Activated naive CD8-positive, alpha-beta T cell treated with anti-CD3 and anti-CD28 coated beads, Interleukin-2, amount 50 U/mL, for 16 hours (primary cell): ENCODE data around the gene TMEM196.
A peak's percentile ranks its signal among the peaks of the same experiment; 100 is the strongest.

Experiments used
- DNase-seq: peaks from one replicate; pipeline ENCODE4 v3.0.0-alpha.2; 2020; ENCODE audit warnings: low read depth, low spot score

The TMEM196 gene

DNA sequence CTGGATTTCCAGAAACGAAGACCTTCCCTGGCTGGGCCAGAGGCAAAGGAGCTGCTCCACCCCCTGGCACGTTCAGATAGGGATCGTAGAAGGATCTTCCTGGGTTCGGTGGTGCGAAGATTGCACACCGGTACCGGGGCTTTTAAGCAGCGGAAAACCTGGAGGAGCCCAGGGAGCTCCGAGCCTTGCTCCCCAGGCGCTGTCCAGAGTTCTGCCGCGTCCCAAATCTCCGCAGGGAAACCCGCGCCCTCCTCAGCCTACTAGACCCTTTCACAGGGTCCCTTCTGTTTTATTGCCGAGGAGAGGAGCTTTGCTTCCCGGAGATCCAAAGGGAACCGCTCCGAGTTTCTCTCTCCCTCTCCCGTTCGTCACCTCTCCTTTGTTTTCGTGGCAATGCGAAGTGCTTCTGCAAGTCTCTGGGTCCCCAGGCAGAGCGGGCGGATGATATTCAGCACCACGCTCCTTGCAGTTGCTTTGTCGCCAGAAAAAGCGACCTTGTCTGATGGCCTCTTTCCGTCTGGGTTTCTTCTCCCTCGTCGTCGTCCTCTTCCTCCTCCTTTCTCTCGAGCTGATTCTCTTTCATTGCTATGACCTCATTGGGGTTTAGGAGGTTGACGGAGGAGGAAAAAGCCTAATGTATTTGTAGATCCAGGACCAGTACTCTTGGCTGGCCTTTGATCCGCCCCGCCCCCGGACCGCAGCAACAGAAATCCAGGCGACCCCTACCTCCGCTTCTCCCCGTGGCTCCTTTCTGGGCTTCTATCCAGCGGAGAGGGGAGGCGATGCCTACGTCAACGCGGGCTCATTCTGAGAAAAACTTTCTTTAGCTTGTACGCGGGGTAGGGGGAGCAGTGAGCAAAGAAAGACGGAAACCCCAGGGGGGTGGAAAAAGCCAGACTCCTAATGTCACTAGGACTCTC, at the start of gene TMEM196:
TSS of gene TMEM196 (minus strand) at position 777 of the 920 bp plus-strand sequence. CDS start 921 bp downstream, outside the sequence.
- DNase-seq, result no peak

DNA sequence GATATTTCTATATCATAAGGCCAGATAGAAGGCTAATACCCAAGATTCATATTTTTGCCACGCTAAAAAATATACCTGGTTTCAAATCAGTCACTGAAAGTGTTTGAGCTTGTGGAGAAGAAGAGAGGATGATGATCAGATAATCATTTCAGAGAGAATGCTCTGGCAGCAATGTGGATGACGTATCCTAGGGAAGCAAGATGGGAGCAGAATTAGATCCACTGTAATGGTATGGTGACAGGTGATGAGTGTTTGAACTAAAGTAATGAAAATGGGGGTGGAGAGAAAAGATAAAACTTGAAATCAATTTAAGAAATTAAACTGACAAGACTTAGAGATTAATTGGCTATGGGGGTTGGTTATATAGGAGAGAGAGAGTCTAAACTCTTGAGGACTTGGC, 42.7 kb upstream of the TMEM196 start:
- DNase-seq, result no peak

DNA sequence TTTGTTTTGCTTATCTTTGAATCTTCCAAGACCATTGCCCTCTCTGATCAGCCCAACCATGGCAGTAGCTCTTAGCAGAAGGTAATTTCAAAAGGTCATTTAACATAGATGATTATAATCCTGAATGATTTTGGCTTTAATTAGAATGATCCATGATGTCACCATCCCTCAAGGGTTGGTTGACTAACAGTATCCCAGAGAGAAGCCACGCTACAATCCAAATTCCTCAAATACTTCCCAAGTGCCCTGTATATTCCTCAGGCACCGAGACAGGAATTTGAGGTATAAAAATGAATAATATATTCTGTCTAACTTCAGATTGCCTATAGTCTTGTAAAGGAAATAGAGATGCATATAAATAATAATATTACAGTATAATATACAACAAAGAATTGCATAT, 42.1 kb upstream of the TMEM196 start:
- DNase-seq, result no peak

GRCh38 chr7:19814776-19815175, 41.4 kb upstream of the TMEM196 start:
- DNase-seq, result no peak

- no peak for DNase-seq
Measured at GRCh38 chr7:19811386-19811785, 38.0 kb upstream of the TMEM196 start.

DNA sequence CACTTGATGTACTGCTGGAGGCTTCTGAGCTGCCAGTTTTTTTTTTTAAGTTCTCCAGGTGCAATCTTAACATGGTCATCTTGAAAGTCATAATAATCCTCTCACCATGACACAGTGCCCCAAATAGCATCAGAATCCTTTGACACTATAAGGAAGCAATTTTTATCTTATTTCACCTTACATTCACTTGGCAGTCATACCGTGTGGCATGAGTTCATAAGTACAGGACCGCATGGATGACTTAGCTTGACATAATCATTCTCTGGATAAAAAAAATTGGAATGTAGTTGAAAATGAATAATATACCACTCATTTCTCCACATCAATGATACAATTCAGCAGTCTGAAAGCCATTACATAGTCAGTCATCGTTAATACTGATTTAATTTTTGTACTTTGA, 25.6 kb upstream of the TMEM196 start:
- DNase-seq, result no peak

DNA sequence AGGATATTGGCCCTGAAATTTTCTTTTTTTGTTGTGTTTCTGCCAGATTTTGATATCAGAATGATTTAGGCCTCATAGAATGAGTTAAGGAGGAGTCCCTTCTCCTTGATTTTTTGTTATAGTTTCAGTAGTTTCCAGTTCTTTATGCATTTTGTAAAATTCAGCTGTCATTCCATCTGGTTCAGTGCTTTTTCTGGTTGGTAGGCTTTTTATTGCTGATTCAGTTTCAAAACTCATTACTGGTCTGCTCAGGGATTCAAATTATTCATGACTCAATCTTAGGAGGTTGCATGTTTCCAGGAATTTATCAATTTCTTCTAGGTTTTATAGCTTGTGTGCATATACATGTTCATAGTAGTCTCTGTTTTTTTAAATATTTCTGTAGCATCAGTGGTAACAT, 10.1 kb upstream of the TMEM196 start:
- no peak for DNase-seq

DNA sequence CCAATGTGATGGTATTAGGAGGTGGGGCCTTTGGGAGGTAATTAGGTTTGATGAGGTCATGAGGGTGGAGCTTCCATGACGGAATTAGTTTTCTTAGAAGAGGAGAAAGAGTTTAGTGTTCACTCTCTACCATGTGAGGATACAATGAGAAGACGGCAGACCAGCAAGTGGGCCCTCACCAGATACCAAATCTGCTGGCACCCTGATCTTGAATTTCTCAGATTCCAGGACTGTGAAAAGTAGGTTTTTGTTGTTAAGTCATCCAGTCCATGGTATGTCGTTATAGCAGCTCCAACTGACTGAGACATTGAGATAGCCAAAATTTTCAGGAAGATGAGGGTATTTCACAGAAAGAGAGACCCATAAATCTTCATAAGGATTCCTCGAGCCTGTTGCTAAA, 3.6 kb upstream of the TMEM196 start:
- DNase-seq, result no peak

GRCh38 chr7:19775578-19775977, 2.2 kb upstream of the TMEM196 start:
- DNase-seq, result no peak

DNA sequence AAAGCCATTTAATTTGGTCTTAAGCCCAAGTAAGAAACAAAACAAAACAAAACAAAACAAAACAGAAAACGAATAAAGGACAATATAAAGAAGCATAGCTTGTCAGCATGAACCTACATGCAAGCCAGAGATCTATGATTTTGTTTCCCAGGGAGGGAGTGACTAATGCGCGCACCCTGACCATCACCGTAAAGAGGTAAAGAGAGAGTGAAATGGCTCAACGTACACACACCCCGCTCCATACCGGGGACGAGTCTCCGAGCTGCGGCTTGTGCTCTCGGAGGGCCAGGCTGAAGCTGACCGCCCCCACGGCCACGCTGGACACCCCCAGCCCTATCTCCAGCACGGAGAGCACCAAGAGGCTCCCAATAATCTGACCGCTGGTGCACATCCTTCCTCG, 1.1 kb downstream of the TMEM196 start:
- no peak for DNase-seq

GRCh38 chr7:19762631-19763030, 10.8 kb downstream of the TMEM196 start:
- DNase-seq, result no peak

DNA sequence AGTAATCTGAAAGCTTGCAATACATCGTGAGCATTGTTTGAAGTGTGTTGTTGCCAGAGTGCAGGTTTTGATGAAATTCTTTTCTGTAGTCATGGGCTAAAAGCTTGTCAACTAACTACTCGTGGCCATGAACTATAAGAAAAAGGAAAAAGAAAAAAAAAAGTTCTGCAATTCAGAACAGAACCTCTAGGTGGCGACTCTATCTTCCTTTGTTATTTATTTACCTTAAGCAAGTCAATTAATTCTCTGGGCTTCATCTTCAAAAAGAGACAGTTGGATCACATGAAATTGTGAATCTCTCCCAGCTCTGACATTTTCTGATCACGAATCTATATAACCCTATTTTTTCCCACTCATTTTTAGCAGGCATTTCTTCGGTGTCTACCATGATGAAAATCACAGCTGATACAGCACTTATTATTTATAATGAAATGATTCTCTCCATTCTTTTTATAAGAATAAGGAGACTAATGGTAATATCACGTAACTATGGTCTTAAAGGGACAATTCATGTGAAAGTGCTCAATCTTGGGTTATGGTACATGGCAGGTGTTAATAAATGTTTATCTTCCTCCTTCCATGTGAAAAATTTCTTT, 18.8 kb downstream of the TMEM196 start:
- DNase-seq, result no peak

DNA sequence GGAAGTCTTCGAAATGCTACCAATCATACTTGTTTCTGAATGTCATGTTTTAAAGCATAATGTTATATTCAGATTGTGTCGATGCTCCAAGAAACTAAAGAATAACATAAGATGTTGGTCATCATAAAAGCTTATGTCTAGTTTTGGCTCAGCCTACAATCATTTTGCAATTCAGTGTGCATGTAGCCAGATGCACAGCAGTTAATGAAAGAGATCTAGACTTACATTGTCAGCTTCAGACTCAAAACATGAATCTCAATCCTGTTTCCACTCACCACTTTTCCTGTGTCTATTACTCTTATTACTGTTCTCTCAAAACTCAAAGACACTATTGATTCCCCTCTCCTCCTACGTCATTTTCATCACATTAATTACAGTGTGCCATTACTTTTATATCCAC, 21.4 kb downstream of the TMEM196 start:
- no peak for DNase-seq

DNA sequence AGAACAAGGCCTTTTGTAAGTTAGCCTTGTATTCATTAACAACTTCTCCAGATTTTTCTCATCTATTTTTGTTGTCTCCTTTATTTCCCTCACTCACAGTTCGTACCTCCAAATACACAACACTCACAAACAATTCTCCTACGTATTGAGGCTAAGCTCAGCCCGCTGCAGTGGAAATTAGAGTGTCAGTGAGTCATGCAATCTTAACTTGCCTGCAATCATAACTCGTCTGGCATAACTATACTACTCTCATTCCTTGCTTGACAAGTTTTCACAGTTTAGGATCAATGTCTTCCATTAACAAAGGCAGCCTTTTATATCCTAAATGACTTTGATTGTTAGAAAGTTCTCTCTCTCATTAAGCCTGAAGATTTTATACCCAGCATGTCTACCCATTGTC, 23.8 kb downstream of the TMEM196 start:
- no peak for DNase-seq

DNA sequence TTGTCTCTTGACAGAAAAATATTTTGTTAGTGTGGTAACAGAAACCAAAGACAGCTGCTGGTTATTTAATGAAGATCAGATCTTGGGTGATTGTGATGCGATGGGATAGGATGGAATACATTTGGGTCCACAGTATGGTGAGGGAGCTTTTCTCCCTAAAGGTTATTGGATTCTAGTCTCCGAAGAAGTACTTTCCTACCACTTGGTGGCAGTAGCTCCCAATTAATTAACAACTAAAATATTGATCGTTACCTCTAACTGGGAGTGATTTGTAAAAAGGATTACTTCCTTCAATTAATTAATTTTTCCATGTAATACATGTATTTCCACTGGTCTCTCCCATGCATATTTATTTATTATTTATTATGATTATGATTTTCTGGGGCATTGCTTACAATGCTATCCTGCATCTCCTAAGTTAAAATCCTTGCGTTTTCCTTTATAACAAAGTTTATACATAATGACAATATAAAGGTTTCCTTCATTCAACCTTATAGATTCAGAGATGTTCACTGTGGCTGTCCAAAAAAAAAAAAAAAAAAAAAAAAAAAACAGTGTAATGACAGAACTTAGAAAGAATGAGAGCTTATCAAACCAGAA, 25.6 kb downstream of the TMEM196 start:
- DNase-seq, result no peak

- no peak for DNase-seq
Measured at GRCh38 chr7:19744075-19744474, 29.3 kb downstream of the TMEM196 start.

GRCh38 chr7:19728716-19729115, 44.7 kb downstream of the TMEM196 start:
- DNase-seq, result no peak

DNA sequence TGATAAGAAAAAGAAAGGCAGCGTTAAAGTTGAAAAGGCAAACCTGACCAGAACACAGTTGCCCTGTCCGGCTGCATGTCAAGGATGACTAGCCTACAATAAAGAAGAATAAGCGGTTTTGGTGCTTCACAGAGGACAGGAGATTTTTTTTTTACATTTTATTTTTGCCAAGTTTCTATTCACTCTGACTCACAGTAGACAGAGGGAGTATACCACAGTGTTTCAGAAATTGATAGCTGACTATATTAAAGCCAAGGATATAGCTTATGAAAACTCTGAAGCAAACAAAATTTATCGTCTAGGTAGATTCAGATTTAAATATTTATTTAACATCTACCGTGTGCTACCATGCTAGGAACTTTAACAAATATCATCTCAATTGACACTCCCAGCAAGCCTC, 47.6 kb downstream of the TMEM196 start:
- DNase-seq, result no peak

- no peak for DNase-seq
Measured at GRCh38 chr7:19715499-19715898, 57.9 kb downstream of the TMEM196 start.

DNA sequence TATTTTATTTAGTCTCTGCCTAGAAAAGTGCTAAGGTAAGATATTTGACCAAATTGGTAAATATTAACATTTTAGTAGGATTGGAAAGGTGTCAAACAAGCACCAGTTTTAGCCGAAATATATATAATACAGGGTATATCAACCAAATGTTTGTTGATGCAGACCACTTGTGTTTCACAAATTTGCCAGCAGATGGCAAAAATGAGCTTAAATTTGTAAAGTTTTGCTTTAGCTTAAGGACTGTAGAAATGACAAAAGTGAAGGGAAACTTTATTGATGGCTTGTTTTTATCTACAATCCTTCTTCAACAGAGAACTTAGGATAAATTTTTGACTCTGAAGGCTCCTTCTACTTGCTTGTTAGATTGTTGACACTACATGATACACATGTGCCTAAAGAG, 59.7 kb downstream of the TMEM196 start:
- DNase-seq, result no peak

DNA sequence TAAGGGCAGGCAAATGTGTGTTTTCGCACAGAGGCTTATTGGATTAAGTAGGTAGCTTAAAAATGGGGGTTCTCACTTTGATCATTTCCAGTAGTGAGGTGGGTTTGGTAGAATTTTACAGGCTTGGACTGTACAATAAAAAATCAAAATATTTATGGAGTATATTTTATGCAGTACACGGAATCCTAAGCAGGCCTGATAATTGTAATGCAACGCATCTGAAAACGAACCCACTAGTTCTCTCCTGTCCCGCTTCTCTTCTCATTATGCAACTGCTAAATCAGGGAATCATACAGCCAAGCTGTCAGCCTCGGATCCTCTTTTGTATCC, 64.2 kb downstream of the TMEM196 start:
- no peak for DNase-seq

DNA sequence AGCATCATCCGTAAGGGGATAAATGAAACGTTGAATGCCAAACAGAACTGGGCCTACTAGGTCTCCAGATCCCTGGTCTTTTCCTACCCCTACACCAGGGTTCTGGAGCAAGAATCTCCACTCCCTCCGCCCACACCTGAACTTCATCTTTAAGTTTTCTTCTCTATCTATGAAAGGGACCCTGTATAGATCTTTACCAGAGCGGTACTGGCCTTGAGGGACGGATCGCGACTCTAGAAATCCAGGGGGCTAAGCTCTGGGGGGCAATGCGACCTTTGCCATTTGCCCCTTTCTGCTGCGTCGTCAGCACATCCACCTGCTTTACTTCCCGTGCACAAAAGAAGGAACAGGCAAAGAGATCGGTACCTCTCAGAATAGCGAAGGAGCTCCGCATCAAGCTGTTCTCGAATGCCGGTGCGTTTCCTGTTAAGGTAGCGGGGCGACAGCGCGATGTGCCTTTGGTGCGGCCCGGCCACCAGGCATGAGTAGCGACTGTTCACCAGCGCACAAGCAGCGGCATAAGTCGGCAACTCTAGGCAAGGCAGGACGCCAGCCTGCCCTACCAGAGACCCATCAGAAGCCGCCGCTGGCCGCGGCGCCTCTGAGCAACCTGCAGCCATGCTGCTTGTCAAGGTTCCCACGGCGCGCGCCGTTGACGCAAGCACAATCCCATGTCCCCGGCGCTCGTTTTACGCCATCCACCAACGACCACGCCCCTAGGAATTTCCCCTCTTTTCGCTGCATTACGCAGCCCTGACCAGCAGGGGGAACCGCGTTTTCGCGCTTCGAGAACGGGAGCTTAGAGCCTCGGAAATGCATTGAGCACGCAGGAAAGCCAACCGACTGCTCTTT, 64.8 kb downstream of the TMEM196 start, which contains the start of gene POLR1F:
TSS of gene POLR1F (minus strand) at position 641 of the 852 bp plus-strand sequence. CDS start at position 620, 21 bp downstream.
- peak; percentile 81 for DNase-seq
